ENCODE measurements around the gene MEIOSIN.
"Not testable (repeated sequence)": the region's sequence is repeated elsewhere in the genome, so short reads cannot be mapped to it uniquely, and the experiment has no call there.

The MEIOSIN gene

DNA sequence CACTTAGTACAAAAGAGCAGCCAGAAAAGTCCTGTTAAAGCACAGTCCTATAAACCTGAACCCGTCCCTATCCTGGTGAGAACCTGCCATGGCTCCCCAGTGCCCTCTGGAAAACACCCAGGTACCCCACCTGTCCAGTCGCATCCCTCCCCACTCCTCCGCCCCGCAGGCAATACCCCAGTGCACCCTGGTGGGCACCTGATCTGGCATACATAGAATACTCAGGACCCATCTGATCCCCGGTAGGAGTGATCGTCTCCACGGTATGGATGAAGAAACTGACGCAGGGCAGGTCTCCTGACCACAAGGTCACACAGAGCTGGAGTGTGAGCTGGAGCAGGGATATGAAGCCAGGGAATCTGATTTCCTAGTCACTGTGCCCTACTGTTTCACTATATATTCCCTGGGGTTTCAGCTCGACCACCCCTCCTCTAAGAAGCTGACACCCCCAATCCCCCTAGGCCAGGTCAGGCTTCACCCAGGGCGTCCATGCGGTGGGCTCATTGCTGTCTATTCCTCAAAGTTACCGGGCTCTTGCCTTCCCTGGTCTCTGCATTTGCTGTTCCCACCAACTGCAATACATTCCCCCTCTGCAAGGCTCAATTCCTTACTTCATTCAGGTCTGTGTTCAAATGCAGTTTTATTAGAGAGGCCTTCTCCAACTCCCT lies 15.1 kb upstream of the MEIOSIN start:
- no peak for DNase-seq

DNA sequence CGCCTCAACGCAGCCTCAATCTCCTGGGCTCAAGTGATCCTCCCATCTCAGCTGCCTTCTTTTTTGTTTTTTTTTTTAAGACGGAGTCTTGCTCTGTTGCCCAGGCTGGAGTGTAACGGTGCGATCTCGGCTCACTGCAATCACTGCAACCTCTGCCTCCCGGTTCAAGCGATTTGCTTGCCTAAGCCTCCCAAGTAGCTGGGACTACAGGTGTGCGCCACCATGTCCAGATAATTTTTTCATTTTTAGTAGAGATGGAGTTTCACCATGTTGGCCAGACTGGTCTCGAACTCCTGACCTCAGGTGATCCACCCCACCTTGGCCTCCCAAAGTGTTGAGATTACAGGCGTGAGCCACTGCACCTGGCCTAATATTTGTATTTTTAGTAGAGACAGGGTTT lies 13.2 kb upstream of the MEIOSIN start:
- DNase-seq, result not testable (repeated sequence)

DNA sequence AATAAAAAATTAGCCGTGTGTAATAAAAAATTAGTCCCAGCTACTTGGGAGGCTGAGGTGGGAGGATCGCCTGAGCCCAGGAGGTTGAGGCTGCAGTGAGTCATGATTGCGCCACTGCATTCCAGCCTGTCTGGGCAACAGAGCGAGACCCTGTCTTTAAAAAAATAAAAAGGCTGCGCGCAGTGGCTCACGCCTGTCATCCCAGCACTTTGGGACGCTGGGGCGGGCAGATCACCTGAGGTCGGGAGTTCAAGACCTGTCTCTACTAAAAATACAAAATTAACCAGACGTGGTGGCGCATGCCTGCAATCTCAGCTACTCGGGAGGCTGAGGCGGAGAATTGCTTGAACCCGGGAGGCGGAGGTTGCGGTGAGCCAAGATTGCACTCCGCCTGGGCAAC lies 4.6 kb upstream of the MEIOSIN start:
- DNase-seq, result not testable (repeated sequence)

DNA sequence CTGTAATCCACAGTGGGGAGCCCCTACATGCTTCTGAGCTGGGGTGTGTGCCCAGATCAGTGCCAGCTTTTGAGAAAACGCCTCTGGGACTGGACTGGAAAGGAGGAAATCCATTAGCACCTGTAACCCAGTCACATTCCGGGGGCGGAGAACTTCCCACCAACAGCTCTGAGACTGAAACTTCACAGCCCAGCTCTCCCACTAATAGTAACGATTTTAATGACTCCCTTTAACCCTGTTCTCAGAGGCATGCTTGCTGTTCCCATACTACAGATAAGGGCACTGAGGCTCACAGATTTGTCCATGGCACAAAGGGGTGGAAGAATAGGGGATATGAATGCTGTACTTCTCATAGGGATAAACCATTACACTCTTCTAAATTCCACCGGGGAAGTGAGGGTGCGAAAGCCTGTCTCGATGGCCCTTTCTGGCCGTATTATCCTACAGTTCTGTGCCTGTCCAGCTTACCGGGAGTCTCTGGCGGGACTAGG lies 3.4 kb upstream of the MEIOSIN start:
- no peak for DNase-seq

DNA sequence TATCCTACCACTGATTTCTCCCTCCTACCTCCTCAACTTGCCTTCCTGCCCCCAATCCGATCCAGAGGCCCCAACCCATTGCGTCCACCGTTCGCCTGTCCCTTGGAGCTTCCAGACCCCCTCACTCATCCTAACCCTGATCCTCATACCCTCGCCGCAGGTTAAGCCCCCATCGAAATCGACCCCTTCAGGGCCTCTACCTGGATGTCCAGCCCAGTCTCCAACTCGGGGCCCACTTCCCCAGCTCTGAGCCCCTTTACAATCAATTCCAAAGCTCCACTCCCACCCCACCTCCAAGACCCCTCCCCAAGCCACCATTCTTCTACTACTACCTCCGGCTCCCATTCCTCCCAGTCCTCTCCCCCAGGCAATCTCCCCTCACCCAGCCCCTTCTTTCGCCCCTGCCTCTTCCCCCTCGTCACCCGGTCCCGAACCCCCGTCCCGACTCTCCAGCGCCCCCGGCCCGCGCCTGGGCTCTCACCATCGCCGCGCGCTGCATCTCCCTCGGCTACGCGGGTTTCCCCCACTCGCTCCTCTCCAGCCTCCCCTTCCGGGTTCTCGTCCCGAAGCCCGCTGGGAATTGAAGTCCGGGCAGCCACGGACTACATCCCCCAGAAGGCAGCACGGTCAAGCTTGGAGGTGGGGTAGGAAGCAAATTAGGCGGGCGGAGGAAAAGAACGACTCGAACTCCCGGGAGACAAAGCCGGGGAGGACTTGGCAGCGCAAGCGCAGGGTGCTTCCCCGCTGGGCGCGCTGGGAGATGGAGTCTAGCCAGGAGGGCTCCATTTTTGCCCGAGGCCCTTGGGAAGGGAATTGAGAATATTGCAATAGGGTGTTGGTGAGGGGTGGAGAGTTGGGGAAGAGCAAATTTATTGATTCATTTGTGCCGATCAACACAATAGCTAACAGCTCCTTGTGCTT lies 2.6 kb upstream of the MEIOSIN start, which contains the start of gene FBXO46:
Gene FBXO46 (minus strand): TSS at position 529 of the 921 bp plus-strand sequence. CDS start 17,401 bp downstream, outside the sequence.
- DNase-seq, result peak; percentile 92

DNA sequence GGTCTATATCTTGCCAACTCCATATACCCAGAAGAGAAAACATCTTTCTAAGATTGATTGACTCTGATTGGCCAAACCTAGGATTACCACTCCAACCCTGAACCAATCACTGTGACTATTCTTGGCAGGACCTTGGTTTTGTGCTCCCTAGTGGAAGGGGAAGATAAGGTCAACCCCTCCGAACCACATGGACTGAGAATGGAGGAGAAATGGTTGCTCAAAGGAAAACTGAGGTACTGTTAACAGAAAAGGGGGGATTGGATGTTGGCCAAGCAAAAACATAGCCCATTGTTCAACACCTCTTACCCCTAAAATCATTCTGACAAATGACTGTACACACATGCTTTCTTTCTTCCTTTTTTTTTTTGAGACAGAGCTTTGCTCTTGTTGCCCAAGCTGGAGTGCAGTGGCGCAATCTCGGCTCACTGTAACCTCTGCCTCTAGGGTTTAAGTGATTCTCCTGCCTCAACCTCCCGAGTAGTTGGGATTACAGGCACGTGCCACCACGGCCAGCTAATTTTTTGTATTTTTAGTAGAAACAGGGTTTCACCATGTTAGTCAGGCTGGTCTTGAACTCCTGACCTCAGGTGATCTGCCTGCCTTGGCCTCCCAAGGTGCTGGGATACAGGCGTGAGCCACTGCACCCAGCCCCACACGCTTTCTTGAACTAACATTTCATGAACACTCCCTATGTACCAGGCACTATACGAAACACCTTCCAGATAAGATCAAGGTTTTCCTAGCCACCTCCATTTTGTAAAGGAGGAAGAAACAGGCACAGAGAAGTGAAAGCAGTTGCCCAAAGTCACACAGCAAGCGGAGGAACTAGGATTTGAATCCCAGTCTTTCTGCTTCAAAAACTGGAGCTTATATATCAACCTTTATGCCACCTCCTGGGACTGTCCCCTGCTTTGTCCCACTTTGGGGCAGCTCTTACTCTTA lies 6.5 kb downstream of the MEIOSIN start:
- DNase-seq, result no peak

DNA sequence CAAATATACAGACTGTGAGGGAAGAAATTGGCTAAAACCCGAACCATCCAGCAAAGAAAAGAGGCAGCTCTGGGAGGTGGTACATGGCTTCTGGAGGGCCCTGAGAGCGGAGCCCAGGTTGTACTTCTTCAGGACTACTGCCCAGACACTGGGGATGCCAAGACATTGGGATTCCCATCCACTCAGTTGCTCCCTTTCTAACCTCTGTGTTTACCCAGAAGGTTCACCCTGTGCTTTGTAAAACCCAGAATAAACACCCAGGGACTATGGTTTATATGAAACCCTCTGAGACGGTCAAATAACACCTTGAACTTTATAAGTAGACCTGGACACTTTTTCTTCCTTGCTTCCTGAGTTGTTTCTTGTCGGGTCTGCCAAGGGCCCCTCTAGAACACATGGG lies 9.7 kb downstream of the MEIOSIN start:
- no peak for DNase-seq

DNA sequence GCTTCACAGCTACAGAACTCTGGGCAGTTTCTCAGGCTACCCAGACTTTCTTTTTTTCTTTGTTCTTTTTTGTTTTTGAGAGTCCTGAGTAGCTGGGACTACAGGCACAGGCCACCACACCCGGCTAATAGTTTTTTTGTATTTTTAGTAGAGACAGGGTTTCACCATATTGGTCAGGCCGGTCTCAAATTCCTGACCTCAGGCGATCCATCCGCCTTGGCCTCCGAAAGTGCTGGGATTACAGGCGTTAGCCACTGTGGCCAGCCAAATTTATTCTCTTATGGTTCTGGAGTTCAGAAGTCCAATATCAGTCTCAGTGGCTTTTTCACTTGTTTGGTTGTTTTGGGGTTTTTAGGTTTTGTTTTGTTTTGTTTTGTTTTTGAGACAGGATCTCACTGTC lies 12.4 kb downstream of the MEIOSIN start:
- no peak for DNase-seq

DNA sequence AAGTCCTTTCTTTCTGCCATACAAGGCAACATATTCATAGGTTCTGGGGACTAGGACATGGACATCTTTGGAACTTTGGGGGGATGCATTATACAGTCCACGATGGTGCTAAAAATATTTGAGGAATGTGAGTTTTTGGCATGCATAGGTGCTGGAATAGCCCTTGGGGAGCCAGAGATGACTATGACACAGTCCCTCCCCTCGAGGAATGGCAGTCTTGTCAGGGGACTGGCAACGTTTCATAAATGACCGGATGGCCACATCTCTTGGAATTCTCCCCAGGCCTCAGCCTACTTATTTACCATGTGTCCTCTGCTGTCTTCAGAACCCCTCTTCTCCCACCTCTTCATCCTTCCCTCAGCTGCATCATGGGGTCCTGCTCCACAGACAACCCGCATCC lies 13.6 kb downstream of the MEIOSIN start:
- no peak for DNase-seq

DNA sequence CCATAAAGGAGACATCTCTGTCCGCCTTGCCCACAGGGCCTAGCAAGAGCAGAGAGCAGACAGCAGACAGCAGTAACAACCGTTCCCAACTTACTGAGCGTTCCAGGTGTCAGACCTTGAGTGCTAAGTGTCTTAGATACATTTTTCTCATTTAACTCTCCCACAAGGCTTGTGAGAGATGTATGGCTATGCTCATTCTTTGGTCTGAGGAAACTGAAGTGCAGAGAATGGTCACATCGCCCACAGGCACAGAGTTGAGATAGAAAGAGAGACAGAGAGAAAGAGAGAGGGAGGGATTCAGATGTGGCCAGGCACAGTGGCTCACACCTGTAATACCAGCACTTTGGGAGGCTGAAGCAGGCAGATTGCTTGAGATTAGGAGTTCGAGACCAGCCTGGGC lies 14.3 kb downstream of the MEIOSIN start:
- DNase-seq, result no peak

DNA sequence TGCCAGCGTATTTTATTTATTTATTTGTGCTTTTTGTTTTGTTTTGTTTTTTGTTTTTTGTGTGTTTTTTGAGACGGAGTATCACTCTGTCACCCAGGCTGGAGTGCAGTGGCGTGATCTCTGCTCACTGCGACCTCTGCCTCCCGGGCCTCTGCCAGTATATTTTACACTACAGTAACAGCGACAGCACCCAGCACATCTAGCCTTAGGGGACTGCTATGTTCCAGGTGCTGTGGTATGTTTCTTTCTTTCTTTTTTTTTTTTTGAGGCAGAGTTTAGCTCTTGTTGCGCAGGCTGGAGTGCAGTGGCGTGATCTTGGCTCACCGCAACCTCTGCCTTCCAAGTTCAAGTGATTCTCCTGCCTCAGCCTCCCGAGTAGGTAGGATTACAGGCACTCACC lies 18.2 kb downstream of the MEIOSIN start:
- DNase-seq, result not testable (repeated sequence)

DNA sequence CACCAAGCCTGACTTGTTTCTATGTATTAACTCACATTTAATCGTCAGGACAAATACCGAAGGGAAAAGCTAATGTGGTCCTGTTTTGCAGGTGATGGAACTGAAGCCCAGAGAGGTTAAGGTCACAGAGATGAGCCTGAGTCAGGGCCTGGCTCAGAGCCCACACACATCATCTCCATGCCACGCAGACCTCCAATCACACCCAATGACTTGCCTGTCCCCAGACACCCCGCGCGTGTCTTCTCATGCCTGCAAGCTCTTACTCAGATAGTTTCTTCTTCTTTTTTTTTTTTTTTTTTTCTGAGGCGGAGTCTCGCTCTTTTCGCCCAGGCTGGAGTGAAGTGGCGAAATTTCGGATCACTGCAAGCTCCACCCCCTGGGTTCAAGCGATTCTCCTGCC lies 19.4 kb downstream of the MEIOSIN start:
- no peak for DNase-seq

DNA sequence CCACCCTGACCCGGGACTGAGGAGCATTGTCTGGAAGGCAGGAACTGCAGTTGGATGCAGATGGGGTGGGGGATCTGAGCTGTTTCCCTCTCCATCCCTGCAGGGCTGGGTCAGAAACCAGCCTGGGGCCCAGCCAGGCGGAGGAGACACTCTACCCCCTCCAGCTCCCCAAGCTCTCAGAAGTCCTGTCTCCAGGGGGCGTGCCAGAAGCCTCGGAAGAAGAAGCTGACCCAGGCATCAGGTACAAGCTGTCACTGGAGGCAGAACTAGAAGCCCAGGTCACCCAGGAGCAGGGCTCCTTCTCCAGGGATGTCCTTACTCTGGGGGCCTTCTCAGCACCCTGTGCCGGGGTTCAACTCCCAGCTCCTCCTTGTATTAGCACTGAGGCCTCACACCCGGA lies 20.3 kb downstream of the MEIOSIN start:
- no peak for DNase-seq

DNA sequence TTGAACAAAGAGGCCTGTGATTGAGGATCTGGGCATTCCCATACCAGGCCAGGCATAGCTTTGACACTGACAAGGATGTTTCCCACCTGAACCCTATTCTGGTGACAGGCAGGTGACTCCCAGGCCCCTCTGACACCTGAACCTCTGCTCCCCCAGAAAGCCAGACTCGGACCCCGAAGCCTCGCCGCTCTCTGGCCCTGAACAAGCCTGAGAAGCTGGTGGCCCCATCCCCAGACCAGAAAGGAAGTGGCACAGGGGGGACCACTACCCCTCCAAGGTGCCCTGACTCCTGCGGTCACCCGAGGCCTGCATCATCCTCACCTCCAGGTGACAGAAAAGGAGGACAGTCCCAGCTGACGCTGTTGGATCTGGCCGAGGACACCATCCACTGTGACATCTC lies 21.1 kb downstream of the MEIOSIN start:
- DNase-seq, result no peak

DNA sequence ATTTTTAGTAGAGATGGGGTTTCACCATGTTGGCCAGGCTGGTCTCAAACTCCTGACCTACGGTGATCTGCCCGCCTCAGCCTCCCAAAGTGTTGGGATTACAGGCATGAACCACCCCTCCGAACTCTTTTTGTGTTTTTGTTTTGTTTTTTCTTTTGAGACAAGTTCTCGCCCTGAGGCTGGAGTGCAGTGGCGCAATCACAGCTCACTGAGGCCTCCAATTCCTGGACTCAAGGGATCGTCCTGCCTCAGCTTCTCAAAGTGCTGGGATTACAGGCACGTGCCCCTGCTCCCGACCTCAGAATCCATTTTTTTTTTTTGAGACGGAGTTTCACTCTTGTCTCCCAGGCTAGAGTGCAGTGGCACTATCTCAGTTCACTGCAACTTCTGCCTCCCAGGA lies 24.5 kb downstream of the MEIOSIN start:
- no peak for DNase-seq

DNA sequence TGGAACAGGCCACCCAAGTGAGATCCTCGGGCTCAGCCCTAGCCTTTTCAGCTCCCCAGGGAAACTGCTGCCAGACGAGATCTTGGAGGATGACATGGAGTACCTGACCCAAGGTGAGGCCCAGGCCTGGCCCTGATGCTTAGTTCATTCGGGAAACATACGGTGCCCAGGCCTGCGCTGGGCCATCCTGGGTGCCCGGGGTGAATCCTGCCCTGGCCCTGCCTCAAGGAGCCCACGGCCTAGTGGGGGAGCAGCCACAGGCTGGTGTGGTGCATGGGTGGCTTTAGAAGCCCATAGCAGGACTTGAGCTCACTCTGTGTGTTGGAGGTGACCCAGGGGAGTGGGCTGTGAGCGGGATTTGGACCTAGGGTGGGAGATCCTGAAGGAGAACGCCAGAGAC lies 25.7 kb downstream of the MEIOSIN start:
- no peak for DNase-seq

DNA sequence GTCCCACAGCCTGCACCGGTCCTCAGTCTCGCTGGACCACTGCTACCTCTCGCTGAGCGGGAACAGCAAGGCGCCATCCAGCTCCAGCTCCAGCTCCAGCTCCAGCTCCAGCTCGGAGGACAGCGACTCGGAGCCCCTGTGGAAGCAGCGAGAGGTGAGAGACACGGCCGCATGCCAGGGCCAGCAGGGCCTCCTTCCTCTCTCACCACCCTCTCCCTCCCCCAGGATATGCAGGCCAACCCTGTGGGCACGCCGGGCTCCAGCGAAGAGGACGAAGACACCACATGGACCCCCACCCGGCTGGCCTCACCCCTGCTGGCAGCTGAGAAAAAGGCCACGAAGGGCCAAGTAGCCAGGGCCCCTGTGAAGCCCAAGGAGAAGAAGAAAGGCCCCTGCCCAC lies 28.5 kb downstream of the MEIOSIN start:
- DNase-seq, result no peak

DNA sequence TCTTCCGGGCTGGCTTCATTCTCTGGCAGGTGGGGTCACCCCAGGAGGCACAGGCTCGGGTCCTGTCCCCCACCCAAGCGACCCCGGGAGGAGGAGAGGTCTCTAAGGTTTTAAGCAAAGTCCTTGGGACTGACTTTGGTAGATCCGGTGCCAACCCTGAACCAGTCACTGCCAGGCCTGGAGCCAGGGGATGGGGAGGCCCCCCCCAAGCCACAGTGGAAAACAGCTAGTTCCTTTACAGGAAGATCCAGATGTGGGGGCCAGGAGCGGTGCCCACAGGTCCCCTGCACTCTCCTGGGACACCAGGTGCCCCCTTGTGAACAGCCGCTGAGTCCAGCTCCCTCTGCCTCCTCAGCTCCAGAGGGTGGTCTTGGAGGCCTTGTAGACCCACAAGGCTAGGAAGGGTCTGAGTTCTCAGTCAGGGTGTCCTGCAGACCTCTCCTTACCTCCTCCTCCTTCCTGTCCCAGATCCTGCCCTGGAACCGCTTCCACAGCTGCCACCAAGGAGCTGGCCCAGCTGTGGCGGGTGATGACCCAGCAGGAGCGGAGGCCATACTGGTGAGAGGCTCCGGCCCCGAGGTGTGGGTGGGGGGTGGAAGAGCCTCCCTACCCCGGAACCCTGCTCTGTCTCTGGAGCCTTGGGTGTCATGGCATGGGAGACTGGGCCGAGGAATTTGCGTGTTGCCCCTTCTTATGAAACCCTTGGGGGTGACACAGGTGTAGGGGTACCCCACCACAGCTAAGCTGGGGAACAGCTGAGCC lies 29.8 kb downstream of the MEIOSIN start:
- DNase-seq, result no peak

DNA sequence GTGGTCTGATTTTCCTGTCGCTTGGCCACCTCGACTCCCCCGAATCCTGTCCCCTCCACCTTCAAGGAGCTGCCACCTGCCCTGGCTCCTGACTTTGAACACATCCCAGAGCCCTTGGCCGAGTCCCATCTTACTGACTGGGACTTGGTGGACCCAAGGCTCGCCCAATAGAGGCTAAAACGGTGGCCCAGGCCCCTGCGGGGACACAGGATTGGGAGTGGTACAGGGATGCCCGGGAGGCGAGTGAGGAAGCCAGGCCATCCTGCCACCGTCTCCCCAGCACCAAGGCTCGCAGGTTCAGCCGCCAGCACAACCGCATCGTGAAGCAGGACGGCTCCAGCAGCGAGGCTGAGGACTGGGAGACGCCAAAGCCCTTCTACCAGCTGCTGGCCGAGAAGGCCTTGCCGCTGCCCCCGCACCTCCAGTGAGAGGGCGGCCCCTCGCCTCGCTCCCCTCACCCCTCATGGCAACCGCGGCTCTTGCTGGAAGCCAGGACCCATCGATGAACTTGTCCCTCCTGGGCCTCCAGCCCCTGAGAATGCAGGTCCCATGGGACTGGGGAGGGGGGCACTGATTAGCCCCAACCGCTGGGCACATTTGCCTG lies 30.6 kb downstream of the MEIOSIN start:
- DNase-seq, result no peak

DNA sequence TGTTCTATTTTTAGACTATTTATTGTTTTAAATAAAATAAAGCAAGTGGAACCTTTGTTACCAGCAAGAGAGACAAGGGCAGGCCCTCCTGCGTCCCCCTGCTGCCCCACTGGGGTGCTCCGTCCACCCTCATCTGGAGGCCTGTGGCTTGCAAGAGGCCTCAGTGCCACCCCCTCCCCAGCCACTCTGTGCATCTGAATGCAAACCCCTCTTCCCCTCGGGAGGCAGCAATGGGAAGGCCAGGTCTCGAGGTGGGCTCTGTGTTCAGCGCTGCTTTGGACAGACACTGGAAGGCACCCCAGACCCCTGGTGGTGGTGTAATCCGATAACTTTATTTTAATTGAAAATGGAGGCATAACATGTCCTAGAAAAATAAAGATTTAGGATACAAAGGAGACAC lies 31.2 kb downstream of the MEIOSIN start:
- DNase-seq, result no peak

DNA sequence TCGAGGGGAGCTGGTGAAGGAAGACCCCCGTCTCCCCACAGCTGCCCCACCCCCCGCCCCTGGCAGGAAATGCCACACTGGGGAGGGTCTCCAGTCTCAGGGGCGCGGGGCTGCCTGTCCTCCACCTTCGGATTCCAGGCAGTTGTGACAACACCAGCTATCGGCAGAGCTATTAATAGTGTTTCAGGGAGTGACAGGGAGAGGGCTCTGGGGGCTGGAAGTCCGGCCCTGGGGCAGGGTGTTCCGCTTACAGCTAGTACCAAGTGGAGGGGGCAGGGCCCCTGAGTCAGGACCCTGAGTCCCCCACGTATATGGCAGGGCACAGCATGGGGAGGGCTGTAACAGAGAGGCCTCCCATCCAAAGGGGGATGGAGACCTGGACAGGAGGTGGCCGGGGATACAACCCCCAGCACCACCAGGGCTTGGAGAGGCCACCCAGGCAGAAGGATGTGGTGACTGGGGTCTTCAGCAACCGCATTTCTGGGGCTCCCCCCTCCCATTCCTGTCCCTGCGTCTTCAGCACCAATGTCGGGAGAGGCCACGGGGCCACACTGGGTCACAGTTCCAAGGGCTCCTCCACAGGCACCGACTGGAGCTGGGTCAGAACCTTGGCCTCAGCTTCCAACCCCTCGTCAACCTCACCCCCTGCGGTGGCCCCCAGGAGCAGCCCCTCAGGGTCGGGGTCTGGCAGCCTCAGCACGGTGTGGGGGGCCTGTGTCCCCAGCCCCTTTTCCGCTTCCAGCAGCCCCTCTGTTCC lies 31.9 kb downstream of the MEIOSIN start:
- DNase-seq, result no peak
